ENCODE data around the gene LSR. TPM values are rescaled to one million over a fixed set of nuclear protein-coding genes. Genes with fewer than 3 reads are reported as not detected.
A peak's percentile ranks its signal among the peaks of the same experiment; 100 is the strongest.

LSR gene
- total RNA-seq, 1 experiment from 2014 or later = 152 TPM

GRCh38 chr19:35270381-35270811 is 21.6 kb downstream of the LSR start:
- Mint-ChIP-seq H3K27me3 (ENCODE audit: low read depth) (no peaks in the 10 kb centered on the region), H3K27ac (no peak overlapping the region), H3K4me3 (peak overlapping the region; percentile 60 to 79), H3K4me1 (peaks cover 10 to 13% of the 10 kb centered on the region in 2 experiments), H3K36me3 (ENCODE audit: insufficient read depth in 1 of 3, low read depth in 3 of 3) (peaks cover 29 to 64% (median 63%) of the 10 kb centered on the region in 3 experiments), H3K9me3 (no peaks in the 10 kb centered on the region)
- no peak overlapping the region for H3T11ph ChIP-seq (ENCODE audit: low read length)
- H3K23me2 ChIP-seq (ENCODE audit: insufficient read length, low read depth, low read length, poor library complexity, severe bottlenecking) = peaks cover 5% of the 10 kb centered on the region
- no peaks in the 10 kb centered on the region for H3K79me2 ChIP-seq (ENCODE audit: insufficient read depth, low read length)
- peak overlapping the region; percentile 5 for H3K4me2 ChIP-seq (ENCODE audit: insufficient read depth, insufficient read length, low read length)
- no peak overlapping the region for H2BK5ac ChIP-seq (ENCODE audit: insufficient read length, low read length)
- H2AK5ac ChIP-seq (ENCODE audit: insufficient read length, low read length) = no peak overlapping the region
- H3K27ac ChIP-seq (ENCODE audit: insufficient read length, low read depth, low read length) = no peak overlapping the region
- no peak for TF ChIP-seq CTCF (conservative IDR thresholded peaks at IDR 0.05)
- H3K9me3 ChIP-seq (ENCODE audit: control insufficient read depth, low read depth, low read length) = no peaks in the 10 kb centered on the region
- H3K79me1 ChIP-seq (ENCODE audit: insufficient read depth, low read depth, low read length, poor library complexity, severe bottlenecking) = no peaks in the 10 kb centered on the region
- no peaks in the 10 kb centered on the region for H4K20me1 ChIP-seq (ENCODE audit: control insufficient read depth, insufficient read depth, insufficient read length)
- no peaks in the 10 kb centered on the region for H3K27me3 ChIP-seq (ENCODE audit: insufficient read depth, low read length)
- no peak overlapping the region for H2BK12ac ChIP-seq (ENCODE audit: insufficient read length, low read depth, low read length)
- no peak overlapping the region for H2AFZ ChIP-seq (ENCODE audit: low read length)
- WGBS (ENCODE audit: extremely low coverage, insufficient read length, low lambda C conversion rate) = no CpG with 5 or more reads among the region's 16 CpGs
- H4K8ac ChIP-seq (replicated peaks; ENCODE audit: insufficient read length, low read depth, low read length) = no peak overlapping the region
- no peak overlapping the region for H4K5ac ChIP-seq (ENCODE audit: insufficient read length, low read depth, low read length)
- no peaks in the 10 kb centered on the region for H3K4me1 ChIP-seq (ENCODE audit: insufficient read depth, low read length)
- no peak overlapping the region for H4K91ac ChIP-seq (ENCODE audit: insufficient read length, low read depth, low read length)
- DNase-seq = no peak
- H2BK15ac ChIP-seq (ENCODE audit: low read depth, low read length) = no peak overlapping the region
- no peak overlapping the region for H3K23ac ChIP-seq (ENCODE audit: insufficient read length, low read depth, low read length)
- no peak overlapping the region for H3K4ac ChIP-seq (ENCODE audit: low read depth, low read length)
- H3K14ac ChIP-seq (ENCODE audit: insufficient read depth, low read length) = no peak overlapping the region
- no peak overlapping the region for H2BK20ac ChIP-seq (ENCODE audit: low read depth, low read length, poor library complexity, severe bottlenecking)
- no peak overlapping the region for H3K9ac ChIP-seq (ENCODE audit: extremely low read depth, insufficient read length, low read length)
- no peak overlapping the region for H3K56ac ChIP-seq (ENCODE audit: insufficient read length, low read depth, low read length)
- no peak overlapping the region for H2BK120ac ChIP-seq (ENCODE audit: low read depth, low read length, poor library complexity, severe bottlenecking)
- H3K18ac ChIP-seq (ENCODE audit: insufficient read length, low read depth, low read length) = no peak overlapping the region
